Measurements from ENCODE around the gene DOLPP1.

Gene DOLPP1

DNA sequence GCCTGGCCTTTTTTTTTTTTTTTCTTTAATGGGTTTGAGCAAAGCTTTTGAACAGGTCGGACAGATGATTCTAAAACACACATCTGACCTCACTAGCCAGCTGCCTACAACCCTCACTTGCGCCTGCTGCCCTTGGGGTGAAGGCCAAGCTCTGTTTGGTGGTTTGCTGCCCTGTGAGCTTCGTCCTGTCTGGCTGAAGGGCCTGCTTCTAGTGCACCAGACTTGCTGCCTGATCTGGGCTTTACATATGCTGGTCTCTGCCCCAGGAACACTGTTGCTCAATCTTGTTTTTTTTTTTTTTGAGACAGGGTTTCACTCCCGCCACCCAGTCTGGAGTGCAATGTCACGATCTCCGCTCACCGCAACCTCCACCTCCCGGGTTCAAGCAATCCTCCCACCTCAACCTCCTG lies 16.4 kb upstream of the DOLPP1 start:
- in situ Hi-C loops (cut with HindIII; ENCODE audit: low sequenced_read_pairs) = no loop called here
- no peak for DNase-seq (ENCODE audit: low read depth)
- TF ChIP-seq, protein P1, sequence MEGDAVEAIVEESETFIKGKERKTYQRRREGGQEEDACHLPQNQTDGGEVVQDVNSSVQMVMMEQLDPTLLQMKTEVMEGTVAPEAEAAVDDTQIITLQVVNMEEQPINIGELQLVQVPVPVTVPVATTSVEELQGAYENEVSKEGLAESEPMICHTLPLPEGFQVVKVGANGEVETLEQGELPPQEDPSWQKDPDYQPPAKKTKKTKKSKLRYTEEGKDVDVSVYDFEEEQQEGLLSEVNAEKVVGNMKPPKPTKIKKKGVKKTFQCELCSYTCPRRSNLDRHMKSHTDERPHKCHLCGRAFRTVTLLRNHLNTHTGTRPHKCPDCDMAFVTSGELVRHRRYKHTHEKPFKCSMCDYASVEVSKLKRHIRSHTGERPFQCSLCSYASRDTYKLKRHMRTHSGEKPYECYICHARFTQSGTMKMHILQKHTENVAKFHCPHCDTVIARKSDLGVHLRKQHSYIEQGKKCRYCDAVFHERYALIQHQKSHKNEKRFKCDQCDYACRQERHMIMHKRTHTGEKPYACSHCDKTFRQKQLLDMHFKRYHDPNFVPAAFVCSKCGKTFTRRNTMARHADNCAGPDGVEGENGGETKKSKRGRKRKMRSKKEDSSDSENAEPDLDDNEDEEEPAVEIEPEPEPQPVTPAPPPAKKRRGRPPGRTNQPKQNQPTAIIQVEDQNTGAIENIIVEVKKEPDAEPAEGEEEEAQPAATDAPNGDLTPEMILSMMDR (IDR thresholded peaks at IDR 0.05; ENCODE audit: low read depth, low read length, missing control alignments) = no peak
- no peak overlapping the region for H3K4me3 ChIP-seq (ENCODE audit: low read depth, low read length)

DNA sequence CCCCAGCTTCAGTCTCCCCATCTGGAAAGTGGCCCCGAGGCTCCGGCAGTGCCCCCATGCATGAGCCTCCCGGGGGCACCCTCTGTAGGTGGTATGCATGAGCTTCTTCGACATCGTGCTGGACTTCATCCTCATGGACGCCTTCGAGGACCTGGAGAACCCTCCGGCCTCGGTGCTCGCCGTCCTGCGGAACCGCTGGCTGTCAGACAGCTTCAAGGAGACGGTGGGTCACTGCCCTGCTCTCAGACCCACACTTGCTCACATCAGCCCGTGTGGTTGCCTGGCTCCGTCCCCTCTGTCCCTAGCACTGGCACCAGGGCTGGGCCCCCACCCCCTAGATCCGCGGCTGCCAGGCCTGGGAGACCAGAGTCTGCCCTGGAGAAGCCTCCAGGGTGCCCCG lies 12.8 kb upstream of the DOLPP1 start:
- DNase-seq (ENCODE audit: low read depth) = no peak
- in situ Hi-C loops (cut with HindIII; ENCODE audit: low sequenced_read_pairs) = no loop called here
- TF ChIP-seq, protein P1 (IDR thresholded peaks at IDR 0.05; ENCODE audit: low read depth, low read length, missing control alignments) = no peak
- no peak overlapping the region for H3K4me3 ChIP-seq (ENCODE audit: low read depth, low read length)

DNA sequence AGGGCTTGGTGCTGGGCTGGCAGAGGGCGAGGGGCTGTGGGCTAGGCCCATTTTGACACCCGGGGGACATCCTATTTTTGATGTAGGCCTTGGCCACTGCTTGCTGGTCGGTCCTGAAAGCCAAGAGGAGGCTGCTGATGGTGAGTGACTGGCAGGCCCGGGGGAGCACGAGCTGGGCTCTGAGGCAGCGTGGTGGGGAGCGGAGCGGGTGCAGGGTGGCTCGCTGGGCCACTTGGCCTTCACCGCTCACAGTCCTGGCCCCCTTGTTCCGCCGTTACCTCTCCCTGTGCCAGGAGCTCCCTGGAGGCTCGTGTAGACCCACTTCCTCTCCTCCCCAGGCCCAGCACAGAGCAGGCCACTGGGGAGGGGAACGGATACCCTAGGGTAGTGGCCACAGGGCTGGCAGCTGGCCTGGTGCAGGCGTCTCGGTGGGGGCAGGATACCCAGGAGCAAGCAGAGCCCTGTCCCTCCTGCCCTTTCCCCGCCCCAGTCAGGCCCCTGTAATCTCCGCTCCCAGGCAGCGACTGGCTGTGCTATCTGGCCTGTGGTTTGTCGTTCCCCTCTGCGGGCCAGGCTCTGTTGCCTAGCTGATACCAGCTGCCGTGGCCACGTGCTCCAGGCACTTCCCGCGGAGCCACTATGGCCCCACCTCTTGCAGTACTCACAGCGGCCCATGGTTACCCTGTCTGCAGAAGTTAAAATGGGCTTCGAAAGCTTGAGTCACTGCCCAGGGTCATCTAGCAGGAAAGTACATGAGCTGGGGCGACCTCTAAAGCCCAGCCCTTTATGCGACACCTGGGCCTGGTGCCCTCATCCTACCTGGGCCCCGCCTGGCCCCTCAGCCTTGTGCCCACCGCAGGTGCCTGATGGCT lies 11.7 kb upstream of the DOLPP1 start:
- TF ChIP-seq, protein P1 (IDR thresholded peaks at IDR 0.05; ENCODE audit: low read depth, low read length, missing control alignments) = no peak
- DNase-seq (ENCODE audit: low read depth) = no peak
- in situ Hi-C loops (cut with HindIII; ENCODE audit: low sequenced_read_pairs) = no loop called here
- H3K4me3 ChIP-seq (ENCODE audit: low read depth, low read length) = no peak overlapping the region

DNA sequence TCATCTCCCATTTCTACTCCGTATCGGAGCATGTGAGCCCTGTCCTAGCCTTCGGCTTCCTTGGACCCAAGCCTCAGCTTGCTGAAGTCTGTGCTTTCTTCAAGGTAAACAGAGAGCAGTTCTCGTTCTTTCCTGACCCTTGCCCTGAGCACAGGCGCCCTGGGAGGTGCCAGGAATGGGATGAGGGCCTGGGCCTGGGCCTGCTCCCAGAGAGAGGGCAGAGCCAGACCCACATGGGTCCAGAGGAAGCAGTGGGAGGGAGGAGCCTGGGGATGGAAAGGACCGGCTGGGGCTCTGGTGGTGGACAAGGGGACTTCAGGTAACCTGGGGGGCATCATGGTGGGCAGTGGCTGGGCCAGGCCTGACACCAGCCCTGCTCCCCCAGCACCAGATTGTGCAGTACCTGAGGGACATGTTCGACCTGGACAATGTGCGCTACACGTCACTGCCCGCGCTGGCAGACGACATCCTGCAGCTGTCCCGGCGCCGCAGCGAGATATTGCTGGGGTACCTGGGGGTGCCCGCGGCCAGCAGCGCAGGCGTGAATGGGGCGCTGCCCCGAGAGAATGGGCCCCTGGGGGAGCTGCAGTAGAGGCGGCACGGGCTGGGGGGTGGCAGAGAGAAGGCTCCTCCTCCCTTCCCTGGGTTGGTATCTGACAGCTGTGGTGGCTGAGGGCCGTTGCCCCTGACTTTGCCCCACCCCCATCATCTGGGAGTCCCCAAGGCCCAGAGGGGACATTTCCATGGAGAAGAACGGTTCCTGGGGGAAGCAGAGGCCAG lies 10.9 kb upstream of the DOLPP1 start:
- TF ChIP-seq, protein P1 (IDR thresholded peaks at IDR 0.05; ENCODE audit: low read depth, low read length, missing control alignments) = no peak
- in situ Hi-C loops (cut with HindIII; ENCODE audit: low sequenced_read_pairs) = no loop called here

DNA sequence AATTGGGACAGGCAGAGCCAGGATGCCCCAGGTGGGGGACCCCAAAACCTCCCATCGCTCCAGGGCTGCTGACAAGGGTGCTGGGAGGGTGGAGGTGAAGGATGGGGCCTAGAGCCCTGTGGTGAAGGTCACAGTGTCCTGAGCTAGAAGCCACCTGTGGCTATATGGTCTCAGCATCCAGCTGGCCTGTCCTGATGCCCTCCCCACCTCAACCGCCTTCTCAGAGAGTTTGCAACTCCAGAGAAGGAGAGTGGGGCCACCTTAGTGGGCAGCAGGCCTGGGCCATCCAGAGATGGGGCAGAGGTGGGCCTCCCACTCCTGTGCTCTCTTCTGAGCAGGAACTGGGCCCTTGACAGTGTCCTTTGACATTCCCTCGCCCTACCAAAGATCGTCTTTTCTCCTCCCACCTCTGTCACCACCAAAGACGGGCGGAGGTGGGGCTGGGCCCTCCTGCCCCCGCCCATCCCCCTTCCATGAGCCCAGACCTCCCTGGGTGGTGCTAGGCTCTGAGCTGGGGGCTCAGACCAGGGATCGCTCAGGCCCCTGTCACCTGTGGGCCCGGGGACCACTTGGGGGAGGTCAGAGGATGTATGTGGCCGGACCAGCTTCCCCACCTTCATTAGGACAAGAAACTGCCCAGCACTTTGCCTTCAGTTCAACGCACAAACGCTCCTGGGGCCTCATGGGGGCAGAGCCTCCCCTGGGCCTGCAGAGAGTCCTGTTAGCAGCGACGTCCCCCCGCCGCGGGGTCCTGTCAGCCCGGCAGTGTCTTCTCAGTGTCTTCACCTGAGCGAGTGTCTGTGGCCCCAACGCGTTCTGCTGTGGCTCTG lies 10.0 kb upstream of the DOLPP1 start:
- in situ Hi-C loops (cut with HindIII; ENCODE audit: low sequenced_read_pairs) = no loop called here
- H3K4me3 ChIP-seq (ENCODE audit: low read depth, low read length) = no peak overlapping the region
- TF ChIP-seq, protein P1 (IDR thresholded peaks at IDR 0.05; ENCODE audit: low read depth, low read length, missing control alignments) = no peak
- no peak for DNase-seq (ENCODE audit: low read depth)

More for the DNA sequence above, 10.9 kb upstream of the DOLPP1 start:
- DNase-seq (ENCODE audit: low read depth) = no peak
- H3K4me3 ChIP-seq (ENCODE audit: low read depth, low read length) = no peak overlapping the region

DNA sequence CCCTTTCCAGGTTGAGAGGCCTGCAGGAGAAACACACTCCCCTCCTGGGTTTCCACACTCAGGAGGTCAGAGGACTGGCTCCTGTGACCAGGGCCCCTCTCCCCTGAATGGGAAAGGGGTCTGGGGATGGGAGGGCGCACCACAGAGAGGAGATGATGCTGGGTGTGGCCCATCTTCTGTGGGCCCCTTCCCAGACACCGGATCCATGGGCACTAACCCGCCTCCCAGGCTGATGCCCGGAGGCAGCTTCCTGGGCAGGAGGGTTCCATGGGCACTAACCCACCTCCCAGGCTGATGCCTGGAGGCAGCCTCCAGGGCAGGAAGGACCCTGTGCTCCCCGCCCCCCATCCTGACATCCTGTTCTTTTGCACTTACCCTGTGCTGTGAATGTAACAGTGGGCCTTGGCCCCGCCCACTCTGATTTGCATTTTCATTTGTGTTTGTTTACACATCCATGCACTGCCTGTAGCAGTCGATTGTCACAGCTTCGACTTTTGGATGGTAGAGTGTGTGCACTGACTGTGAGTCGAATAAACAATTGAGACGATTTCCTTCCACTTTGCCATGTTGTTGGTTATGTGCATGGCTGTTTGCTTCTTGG lies 9.3 kb upstream of the DOLPP1 start:
- TF ChIP-seq, protein P1 (IDR thresholded peaks at IDR 0.05; ENCODE audit: low read depth, low read length, missing control alignments) = no peak
- in situ Hi-C loops (cut with HindIII; ENCODE audit: low sequenced_read_pairs) = no loop called here
- DNase-seq (ENCODE audit: low read depth) = no peak
- no peak overlapping the region for H3K4me3 ChIP-seq (ENCODE audit: low read depth, low read length)
